Activated CD8-positive, alpha-beta memory T cell treated with anti-CD3 and anti-CD28 coated beads, Interleukin-2, amount 10 ng/mL, durations not matched to agents 7 days and 5 days (primary cell): ENCODE results near the gene INAFM2. TPM values are rescaled to one million over a fixed set of nuclear protein-coding genes. Genes with fewer than 3 reads are reported as not detected.
A peak's percentile ranks its signal among the peaks of the same experiment; 100 is the strongest.

Source experiments
- ATAC-seq: fragments of 150-1000 bp; cut with Tn5 transposase; one replicate; pipeline ENCODE4 v1.10.0; 2021; ENCODE audit warnings: moderate library complexity
- CTCF ChIA-PET: fragments of 350-600 bp; sonication (Branson Sonifier 250); formaldehyde crosslinking; loops from one replicate; lab custom pipeline; 2021; ENCODE audit warnings: antibody characterized with exemption; lab: Charles Lee
- DNase-seq: peaks from one replicate; pipeline ENCODE4 v3.0.0-alpha.2; 2020
- H3K27ac Mint-ChIP-seq: one replicate; pipeline ENCODE4 v1.8.0; 2021; ENCODE audit warnings: mild to moderate bottlenecking, mixed read lengths
- H3K27me3 Mint-ChIP-seq: one replicate; pipeline ENCODE4 v1.8.0; 2021; ENCODE audit warnings: mixed read lengths
- H3K36me3 Mint-ChIP-seq: one replicate; pipeline ENCODE4 v1.8.0; 2021; ENCODE audit warnings: mild to moderate bottlenecking, mixed read lengths
- H3K4me1 Mint-ChIP-seq: one replicate; pipeline ENCODE4 v1.8.0; 2021; ENCODE audit warnings: mixed read lengths
- H3K4me3 Mint-ChIP-seq: one replicate; pipeline ENCODE4 v1.8.0; 2021; ENCODE audit warnings: mild to moderate bottlenecking, moderate library complexity, mixed read lengths
- H3K9me3 Mint-ChIP-seq: one replicate; pipeline ENCODE4 v1.8.0; 2022; ENCODE audit warnings: low read depth, mixed read lengths
- total RNA-seq, 2 experiments: library from RNA; stranded (reverse); gene quantifications; one replicate each; pipeline ENCODE4 v1.2.3, GENCODE V29; 2021

Gene INAFM2
- 10 to 100 TPM in 1 of 2 experiments, 1 to 10 TPM in 1; 4.9 to 10.2 TPM for total RNA-seq

DNA sequence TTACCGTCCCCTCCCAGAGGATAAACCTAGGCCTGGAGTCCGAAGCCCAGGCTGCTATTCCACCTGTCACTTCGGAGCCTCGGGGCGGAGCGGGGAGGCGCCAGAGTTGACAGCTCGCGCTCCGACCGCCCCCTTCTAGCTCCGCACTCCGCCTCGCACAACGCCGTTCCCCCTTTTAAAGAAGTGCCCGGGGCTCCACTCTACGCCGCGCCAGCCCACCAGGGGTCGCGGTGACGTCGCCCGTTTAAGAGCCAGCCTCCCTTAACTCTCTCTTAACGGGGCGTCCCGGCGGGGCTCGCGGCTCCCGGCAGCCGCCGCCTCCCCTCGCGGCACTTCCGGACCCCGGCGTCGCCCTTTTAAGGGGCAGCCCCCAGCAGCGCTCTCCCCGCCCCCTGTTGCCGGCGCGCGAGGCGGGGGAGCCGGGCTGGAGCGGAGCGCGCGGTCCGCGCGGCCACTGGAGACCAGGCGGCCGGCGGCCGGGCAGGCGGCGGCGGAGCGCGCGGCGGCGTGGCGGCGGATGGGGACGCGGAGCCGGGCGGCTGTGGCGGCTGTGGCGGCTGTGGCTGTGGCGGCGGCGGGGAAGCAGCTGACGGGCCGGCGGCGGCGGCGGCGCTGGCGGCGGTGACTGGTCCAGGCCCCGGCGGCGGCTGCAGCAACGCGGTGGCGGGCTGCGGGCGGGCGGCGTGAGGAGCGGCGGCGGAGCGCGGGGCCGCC, at the start of gene INAFM2:
INAFM2 (plus strand) TSS at position 454 of the 714 bp plus-strand sequence. CDS start 364 bp downstream, outside the sequence.
- H3K4me1 Mint-ChIP-seq, result peaks cover 28% of the 10 kb centered on the region
- peak; percentile 93 for DNase-seq
- CTCF ChIA-PET, result interaction anchor here (0.6 to 17.8 kb wide), 22 partner anchors 13 to 535 kb away, joined by 3 to 317 read pairs (median 3); partner anchors contain the start of genes BAHD1, CCDC9B, DISP2 and PLCB2
- peak within 1 kb of the TSS; percentile 67 for H3K4me3 Mint-ChIP-seq
- H3K9me3 Mint-ChIP-seq, result no peaks in the 10 kb centered on the region
- H3K27me3 Mint-ChIP-seq, result peaks cover 16% of the 10 kb centered on the region
- peak; percentile 92 for ATAC-seq
- H3K27ac Mint-ChIP-seq, result peak within 1 kb of the TSS; percentile 38
- H3K36me3 Mint-ChIP-seq, result peaks cover 2% of the 10 kb centered on the region

DNA sequence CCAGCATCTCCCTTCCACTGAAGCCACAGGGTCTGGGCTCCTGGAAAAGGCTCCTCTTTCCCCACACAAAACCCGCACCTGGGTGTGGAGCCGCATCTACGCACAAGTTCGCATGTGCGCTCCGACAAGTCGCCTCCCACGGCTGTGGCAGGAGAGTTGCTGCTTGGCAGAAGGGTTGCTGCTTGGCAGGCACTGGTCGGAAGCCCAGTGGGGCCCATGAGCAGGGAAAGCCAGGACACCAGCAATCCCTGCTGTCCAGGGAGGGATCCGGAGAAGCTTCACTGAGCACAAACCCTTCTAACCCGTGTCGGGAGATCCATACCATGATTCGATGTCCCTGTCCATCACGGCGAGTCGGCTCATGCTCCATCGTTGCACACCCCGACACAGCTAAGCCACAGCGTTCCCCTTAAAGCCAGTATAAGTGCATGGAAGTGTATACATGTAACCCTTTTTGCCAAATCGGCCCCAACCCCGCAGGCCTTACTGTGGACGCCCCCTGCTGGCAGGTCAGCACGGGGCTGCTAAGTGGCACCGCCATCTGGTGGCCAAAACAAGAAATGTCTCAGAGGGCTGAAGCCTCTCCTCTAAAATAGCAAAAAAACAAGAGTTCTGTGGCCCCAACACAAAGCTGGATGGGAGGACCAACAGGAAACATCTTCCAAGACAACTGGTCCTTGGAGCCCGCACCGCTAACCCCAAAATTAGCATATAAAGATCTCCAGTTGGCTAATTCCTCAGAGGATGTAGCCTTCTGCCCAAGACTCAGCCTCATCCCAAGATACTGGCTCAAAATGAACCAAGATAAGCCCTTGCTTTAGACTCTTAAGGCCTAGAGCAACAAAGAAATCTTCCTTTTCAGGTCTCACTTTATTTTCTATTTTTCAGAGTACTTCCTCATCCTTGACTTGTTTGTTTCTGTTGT, 48.9 kb upstream of the INAFM2 start:
- peak; percentile 90 for DNase-seq
- CTCF ChIA-PET, result interaction anchor here (0.6 to 10.7 kb wide), 73 partner anchors 10 to 1135 kb away, joined by 3 to 411 read pairs (median 5); partner anchors contain the start of genes ANKRD63, CCDC9B, EIF2AK4 and FSIP1
- no peak overlapping the region for H3K27ac Mint-ChIP-seq
- no peaks in the 10 kb centered on the region for H3K9me3 Mint-ChIP-seq
- ATAC-seq, result peak; percentile 75
- H3K4me1 Mint-ChIP-seq, result peaks cover 8% of the 10 kb centered on the region
- H3K4me3 Mint-ChIP-seq, result no peak overlapping the region
- peaks cover 30% of the 10 kb centered on the region for H3K27me3 Mint-ChIP-seq
- H3K36me3 Mint-ChIP-seq, result no peaks in the 10 kb centered on the region

DNA sequence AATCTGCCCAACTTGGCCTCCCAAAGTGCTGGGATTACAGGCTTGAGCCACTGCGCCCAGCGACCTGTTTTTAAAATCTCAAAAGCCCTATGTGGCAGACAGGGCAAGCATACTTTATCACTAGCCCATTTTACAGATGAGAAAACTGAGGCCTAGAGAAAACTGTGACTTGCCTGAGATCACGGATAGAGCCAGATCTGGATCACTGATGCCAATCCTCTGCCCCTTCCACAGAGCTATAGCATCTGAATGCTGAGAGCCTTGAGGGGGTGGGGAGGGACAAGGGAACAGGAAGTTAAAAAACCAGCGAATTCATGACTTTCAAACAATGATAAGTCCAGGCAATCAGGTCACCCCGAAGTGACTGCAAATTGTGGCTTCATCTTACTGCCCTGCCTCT, 48.0 kb upstream of the INAFM2 start:
- H3K27ac Mint-ChIP-seq, result no peak overlapping the region

DNA sequence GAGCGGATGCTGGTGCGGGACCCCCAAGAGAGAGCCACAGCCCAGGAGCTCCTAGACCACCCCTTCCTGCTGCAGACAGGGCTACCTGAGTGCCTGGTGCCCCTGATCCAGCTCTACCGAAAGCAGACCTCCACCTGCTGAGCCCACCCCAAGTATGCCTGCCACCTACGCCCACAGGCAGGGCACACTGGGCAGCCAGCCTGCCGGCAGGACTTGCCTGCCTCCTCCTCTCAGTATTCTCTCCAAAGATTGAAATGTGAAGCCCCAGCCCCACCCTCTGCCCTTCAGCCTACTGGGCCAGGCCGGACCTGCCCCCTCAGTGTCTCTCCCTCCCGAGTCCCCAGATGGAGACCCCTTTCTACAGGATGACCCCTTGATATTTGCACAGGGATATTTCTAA, 47.5 kb upstream of the INAFM2 start:
- no peak for ATAC-seq
- H3K27ac Mint-ChIP-seq, result no peak overlapping the region
- no peak for DNase-seq
- H3K4me1 Mint-ChIP-seq, result peaks cover 8% of the 10 kb centered on the region
- peaks cover 40% of the 10 kb centered on the region for H3K27me3 Mint-ChIP-seq
- CTCF ChIA-PET, result interaction anchor here (0.6 to 10.7 kb wide), 12 partner anchors 8 to 230 kb away, joined by 3 to 411 read pairs (median 33); partner anchors contain the start of genes ANKRD63, CCDC9B and PLCB2
- no peak overlapping the region for H3K4me3 Mint-ChIP-seq
- H3K9me3 Mint-ChIP-seq, result no peaks in the 10 kb centered on the region
- H3K36me3 Mint-ChIP-seq, result no peaks in the 10 kb centered on the region

More for the DNA sequence above, 48.0 kb upstream of the INAFM2 start:
- CTCF ChIA-PET, result interaction anchor here (0.6 to 10.7 kb wide), 27 partner anchors 9 to 1134 kb away, joined by 3 to 411 read pairs (median 6); partner anchors contain the start of genes ANKRD63, CCDC9B, PLCB2 and SRP14
- Mint-ChIP-seq H3K27me3 (peaks cover 36% of the 10 kb centered on the region), H3K4me1 (peaks cover 8% of the 10 kb centered on the region), H3K4me3 (no peak overlapping the region), H3K36me3 (no peaks in the 10 kb centered on the region), H3K9me3 (no peaks in the 10 kb centered on the region)
- ATAC-seq (no peak), DNase-seq (no peak)

DNA sequence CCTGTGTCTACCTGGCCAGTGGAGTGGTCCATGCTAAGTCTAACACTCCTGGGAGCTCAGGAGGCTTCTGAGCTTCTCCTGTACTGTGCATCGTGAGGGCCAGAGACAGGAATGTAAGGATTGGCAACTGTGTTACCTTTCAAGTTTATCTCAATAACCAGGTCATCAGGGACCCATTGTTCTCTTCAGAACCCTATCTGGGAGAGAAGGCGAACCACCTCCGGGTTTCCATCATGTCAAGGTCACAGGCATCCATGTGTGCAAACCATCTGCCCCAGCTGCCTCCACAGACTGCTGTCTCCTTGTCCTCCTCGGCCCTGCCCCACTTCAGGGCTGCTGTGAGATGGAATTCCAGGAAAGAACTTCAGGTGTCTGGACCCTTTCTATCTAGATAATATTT, 46.6 kb upstream of the INAFM2 start:
- peaks cover 10% of the 10 kb centered on the region for H3K4me1 Mint-ChIP-seq
- H3K9me3 Mint-ChIP-seq, result no peaks in the 10 kb centered on the region
- no peaks in the 10 kb centered on the region for H3K36me3 Mint-ChIP-seq
- H3K27ac Mint-ChIP-seq, result no peak overlapping the region
- DNase-seq, result no peak
- CTCF ChIA-PET, result interaction anchor here (1.0 to 10.7 kb wide), 11 partner anchors 8 to 231 kb away, joined by 3 to 411 read pairs (median 20); partner anchors contain the start of genes CCDC9B and PLCB2
- H3K27me3 Mint-ChIP-seq, result peaks cover 45% of the 10 kb centered on the region
- ATAC-seq, result no peak
- no peak overlapping the region for H3K4me3 Mint-ChIP-seq

DNA sequence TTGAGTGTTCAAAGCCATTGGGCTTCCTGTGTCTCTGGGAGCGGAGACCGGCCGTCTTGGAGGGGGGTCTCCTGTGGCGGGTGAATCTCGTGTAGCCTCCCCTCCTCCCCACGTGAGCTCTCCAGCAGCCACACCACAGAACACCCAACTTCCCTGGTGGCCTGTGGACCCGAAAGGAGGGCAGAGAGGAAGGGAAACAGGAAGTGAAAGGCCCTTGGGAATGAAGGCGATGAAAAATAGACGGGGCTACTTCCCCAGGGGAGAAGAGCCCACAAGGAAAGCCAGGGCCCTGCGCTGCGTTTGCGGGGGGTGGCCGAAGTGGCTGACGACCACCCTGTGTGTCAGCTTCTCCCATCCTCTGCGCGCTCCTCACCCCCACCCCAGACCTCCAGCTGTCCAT, 46.0 kb upstream of the INAFM2 start:
- H3K9me3 Mint-ChIP-seq, result no peaks in the 10 kb centered on the region
- peaks cover 45% of the 10 kb centered on the region for H3K27me3 Mint-ChIP-seq
- CTCF ChIA-PET, result interaction anchor here (1.0 to 10.7 kb wide), 11 partner anchors 9 to 231 kb away, joined by 3 to 411 read pairs (median 20); partner anchors contain the start of genes CCDC9B and PLCB2
- no peak overlapping the region for H3K4me3 Mint-ChIP-seq
- DNase-seq (no peak), ATAC-seq (no peak)
- H3K36me3 Mint-ChIP-seq, result no peaks in the 10 kb centered on the region
- peaks cover 10% of the 10 kb centered on the region for H3K4me1 Mint-ChIP-seq
- H3K27ac Mint-ChIP-seq, result no peak overlapping the region

DNA sequence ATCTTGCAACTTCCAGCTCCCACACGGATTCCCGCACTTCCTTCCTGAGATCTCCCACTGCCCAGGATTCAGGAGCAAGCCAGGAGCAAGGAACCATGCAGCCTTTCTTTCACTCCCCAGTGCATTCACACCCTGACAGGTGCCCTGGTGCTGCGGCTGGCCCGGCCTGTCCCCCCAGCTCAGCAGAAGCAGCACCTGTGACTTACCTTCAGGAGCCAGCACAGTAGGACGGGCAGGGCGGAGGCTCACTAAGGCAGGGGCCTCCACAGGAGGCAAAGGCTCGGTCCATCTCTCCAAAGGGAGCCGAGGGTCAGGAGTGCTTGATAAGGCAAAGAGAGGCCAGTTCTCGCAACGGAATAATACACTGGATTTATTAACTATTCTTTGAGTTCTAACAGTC, 45.5 kb upstream of the INAFM2 start:
- H3K9me3 Mint-ChIP-seq, result no peaks in the 10 kb centered on the region
- ATAC-seq (no peak), DNase-seq (no peak)
- no peak overlapping the region for H3K4me3 Mint-ChIP-seq
- peaks cover 45% of the 10 kb centered on the region for H3K27me3 Mint-ChIP-seq
- peaks cover 10% of the 10 kb centered on the region for H3K4me1 Mint-ChIP-seq
- CTCF ChIA-PET, result interaction anchor here (1.0 to 10.7 kb wide), 18 partner anchors 9 to 241 kb away, joined by 3 to 411 read pairs (median 10); partner anchors contain the start of genes CCDC9B, DISP2 and PLCB2
- no peaks in the 10 kb centered on the region for H3K36me3 Mint-ChIP-seq
- H3K27ac Mint-ChIP-seq, result no peak overlapping the region

DNA sequence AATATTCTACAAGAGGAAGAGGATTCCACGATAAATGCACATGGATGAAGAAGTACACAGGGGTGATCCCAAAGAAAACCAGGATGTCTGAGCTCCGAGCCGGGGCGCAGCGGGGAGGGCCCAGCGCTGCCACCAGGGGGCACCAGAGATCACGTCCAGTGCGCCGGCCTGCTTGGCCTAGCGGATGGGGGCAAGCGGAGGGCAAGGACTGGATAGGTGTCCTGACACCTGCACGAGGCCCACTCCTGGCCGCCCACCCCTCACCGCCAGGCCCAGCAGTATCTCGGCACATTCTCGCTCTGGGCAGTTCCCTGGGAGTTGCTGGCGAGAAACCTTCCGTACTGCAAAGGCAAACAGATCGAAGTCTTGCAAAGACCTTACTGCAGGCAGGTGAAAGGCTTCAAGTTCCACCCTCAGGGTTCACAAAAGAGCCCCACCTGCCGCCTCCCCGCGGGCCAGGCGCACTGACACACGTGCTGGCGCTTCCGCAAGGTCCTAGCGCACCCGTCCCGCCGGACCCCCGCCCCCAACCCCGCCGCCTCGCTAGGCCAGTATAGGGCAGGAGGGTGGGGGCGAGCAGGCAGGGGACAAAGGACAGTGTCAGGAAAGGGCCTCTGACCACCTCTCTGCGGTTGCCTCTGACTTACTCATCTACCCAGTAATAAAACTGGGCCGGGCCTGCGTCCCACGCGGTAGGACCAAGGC, 43.9 kb upstream of the INAFM2 start:
- Mint-ChIP-seq H3K9me3 (no peaks in the 10 kb centered on the region), H3K36me3 (no peaks in the 10 kb centered on the region), H3K27me3 (peaks cover 57% of the 10 kb centered on the region), H3K4me1 (peaks cover 10% of the 10 kb centered on the region), H3K27ac (no peak overlapping the region), H3K4me3 (no peak overlapping the region)
- CTCF ChIA-PET, result interaction anchor here (0.6 to 10.7 kb wide), 58 partner anchors 8 to 492 kb away, joined by 3 to 411 read pairs (median 5); partner anchors contain the start of genes BUB1B, CCDC9B, DISP2 and INAFM2
- DNase-seq (peak; percentile 75), ATAC-seq (peak; percentile 47)

DNA sequence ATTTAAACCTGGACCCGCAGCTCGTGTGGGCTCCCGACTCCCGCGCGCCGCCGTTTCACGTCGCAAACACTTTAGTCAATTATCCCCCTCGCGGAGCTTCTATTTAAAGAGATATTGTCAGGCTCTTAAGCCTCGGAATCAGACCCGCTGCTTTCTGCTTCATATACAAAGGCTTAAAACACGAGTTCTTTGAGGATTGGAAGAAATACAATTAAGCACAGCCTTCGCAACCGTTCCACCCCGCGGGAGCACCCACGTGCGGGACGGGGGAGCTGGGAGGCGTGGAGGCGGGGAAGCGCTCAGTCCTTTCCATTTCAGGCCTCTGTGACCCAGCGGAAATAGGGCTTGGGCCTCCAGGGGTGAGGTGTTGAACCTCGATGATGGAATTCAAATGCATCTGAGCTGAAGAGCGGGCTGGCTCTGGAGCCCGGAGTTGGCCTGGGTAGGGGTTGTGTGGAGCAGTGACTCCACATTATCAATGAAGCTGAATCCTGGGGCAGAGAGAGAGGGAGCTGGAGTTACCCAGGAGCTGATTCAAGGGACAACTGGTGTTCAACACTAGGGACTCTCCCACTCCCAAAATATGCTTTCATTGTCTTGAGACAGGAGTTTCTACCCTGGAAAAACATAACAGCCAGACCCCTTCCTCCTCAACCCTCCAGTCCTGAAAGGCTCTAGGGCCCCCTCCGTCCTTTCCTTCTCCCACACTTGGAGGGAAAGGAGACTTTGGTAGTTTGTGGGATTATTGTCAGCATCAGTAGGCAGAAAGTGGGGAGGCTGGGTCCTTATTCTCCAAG, 43.0 kb upstream of the INAFM2 start:
- H3K36me3 Mint-ChIP-seq, result no peaks in the 10 kb centered on the region
- DNase-seq (no peak), ATAC-seq (no peak)
- peaks cover 57% of the 10 kb centered on the region for H3K27me3 Mint-ChIP-seq
- CTCF ChIA-PET, result interaction anchor here (0.7 to 10.7 kb wide), 16 partner anchors 12 to 241 kb away, joined by 3 to 411 read pairs (median 8); partner anchors contain the start of genes BUB1B, CCDC9B, DISP2 and INAFM2
- H3K4me3 Mint-ChIP-seq, result no peak overlapping the region
- no peak overlapping the region for H3K27ac Mint-ChIP-seq
- H3K9me3 Mint-ChIP-seq, result no peaks in the 10 kb centered on the region
- peaks cover 6% of the 10 kb centered on the region for H3K4me1 Mint-ChIP-seq

DNA sequence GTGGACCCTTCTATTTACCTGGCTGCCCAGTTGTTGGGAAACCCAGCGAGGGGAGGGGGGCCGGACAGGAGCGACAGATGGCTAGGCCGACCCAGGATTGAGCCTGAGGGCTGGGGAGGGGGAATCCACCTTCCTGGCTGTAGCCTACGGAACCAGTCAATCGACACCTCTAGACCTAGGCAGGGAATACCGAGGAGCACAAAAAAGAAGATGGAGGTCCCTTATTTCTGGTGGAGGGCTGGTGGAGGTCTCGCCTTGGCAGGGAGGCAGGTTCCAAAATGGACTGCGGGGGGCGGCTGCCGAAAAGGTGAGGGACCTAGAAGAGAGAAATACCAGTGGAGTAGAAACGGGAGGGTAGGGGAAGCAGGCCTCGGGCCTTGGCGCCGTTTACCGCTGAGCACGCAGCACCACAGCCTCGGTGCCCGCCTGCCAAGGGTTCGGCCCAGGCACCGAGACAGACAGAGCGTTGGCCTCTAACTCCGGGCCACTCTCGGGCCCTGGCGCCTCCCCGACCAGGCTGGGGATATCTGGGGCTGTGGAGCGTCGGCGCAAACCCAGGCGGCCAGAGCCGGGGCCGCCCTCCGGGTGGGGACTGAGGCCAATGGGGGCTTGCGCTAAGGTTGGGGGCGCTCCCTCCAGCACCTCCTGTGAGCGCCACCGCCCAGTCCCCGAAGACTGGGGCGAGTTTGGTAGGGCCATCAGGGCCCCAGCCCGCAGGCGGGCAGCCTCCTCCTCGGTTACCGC, 42.3 kb upstream of the INAFM2 start:
- peaks cover 57% of the 10 kb centered on the region for H3K27me3 Mint-ChIP-seq
- no peak overlapping the region for H3K27ac Mint-ChIP-seq
- CTCF ChIA-PET, result interaction anchor here (1.0 to 10.7 kb wide), 9 partner anchors 22 to 241 kb away, joined by 3 to 411 read pairs (median 38); partner anchors contain the start of genes CCDC9B, DISP2, INAFM2 and PLCB2
- H3K4me3 Mint-ChIP-seq, result no peak overlapping the region
- ATAC-seq, result no peak
- DNase-seq, result no peak
- peaks cover 6% of the 10 kb centered on the region for H3K4me1 Mint-ChIP-seq
- no peaks in the 10 kb centered on the region for H3K9me3 Mint-ChIP-seq
- no peaks in the 10 kb centered on the region for H3K36me3 Mint-ChIP-seq

DNA sequence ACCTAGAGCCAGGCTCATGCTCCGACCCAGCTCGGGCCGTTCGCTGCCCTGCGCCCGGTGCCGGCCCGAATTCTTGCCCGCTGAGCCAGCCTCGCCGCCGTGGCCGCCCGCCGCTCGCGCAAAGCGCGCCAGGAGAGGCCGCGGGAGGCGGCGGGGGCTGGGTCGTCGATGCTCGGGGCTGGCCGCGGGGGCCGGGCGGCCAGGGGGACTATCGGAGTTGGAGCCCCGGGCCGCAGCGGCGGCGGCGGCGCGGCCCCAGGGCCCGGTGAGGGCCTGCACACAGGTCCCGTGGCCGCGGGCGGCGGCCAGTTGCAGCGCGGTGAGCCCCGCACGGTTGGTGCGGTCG, 41.7 kb upstream of the INAFM2 start:
- no peaks in the 10 kb centered on the region for H3K9me3 Mint-ChIP-seq
- no peak overlapping the region for H3K27ac Mint-ChIP-seq
- H3K36me3 Mint-ChIP-seq, result no peaks in the 10 kb centered on the region
- H3K27me3 Mint-ChIP-seq, result peaks cover 56% of the 10 kb centered on the region
- no peak for ATAC-seq
- DNase-seq, result no peak
- peaks cover 6% of the 10 kb centered on the region for H3K4me1 Mint-ChIP-seq
- no peak overlapping the region for H3K4me3 Mint-ChIP-seq
- CTCF ChIA-PET, result interaction anchor here (0.9 to 9.2 kb wide), 3 partner anchors 28 to 140 kb away, joined by 3 to 101 read pairs (median 38); partner anchors contain the start of gene PLCB2
